G401.6 (cell line): Measurements from ENCODE around the gene NKX2-2.

ENCODE experiments used
- FAIRE-seq: peaks from 2 replicates; lab custom pipeline; 2012; peaks lifted over from hg19 to GRCh38; lab: Jason Lieb, UNC

Gene NKX2-2

DNA sequence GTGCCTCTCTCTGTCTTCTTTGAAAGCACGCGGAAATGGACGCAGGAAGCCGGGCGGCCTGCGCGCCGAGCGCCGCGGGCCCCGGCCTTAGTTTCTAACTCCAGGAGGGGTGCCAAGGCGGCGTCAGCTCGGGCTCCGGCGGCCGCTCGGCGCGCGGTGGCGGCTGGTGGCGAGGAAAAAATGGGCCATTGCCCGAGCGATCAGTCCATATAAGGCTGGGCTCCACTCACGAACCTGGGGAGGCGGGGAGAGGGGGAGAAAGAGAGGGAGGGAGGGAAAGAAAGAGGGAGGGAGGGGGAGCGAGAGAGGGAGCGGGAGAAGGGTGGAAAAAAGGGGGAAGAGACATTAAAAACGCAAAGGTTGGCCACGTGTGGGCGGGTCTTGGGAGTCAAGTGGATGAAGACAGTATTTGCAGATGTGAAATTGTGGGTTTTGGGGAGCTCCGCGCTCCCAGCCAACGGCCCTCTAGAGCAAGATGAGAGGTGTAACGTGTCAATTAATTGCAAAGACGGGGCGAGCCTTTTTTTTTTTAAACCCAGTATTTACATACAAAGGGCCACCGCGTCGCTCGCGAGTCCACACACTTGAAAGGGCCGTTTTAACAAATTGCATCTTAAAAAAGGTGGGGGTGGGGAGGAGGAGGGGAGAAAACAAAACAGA is at the start of gene NKX2-2:
Gene NKX2-2 (minus strand): TSS at position 184 of the 660 bp plus-strand sequence. CDS start 395 bp downstream, outside the sequence.
- no peak for FAIRE-seq

DNA sequence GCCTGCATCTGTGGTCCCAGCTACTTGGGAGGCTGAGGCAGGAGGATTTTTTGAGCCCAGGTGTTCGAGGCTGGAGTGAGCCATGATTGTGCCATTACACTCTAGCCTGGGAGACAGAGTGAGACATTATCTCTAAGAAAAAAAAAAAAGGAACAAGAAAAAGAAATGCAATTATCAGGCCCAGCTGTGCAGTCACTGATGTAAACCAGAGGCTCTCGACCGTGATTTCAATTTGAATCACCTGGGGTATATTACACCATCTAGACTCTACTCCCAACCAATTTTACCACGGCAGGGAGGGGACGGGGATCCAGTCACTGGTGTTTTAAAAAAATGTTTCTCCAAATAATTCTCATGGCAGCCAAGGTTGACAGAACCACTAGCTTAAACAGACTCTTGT is 48.8 kb upstream of the NKX2-2 start:
- FAIRE-seq, result no peak

DNA sequence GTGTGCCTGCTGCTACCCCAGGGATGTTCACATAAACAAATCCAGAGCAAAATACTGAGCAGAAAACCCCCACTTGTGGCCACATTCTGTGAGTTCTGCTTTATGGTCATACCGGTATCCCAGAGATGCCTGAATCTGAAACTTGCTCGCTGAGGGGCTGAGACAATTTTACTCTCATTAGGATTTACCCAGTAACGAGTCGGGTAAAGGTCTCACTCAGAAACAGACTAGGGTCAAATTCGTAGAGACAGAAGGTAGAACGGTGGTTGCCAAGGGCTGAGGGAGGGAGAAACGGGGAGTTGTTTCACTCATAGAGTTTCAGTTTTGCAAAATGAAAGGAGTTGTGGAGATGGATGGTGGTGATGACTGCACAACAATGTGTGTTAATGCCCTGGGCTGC is 45.4 kb upstream of the NKX2-2 start:
- no peak for FAIRE-seq

DNA sequence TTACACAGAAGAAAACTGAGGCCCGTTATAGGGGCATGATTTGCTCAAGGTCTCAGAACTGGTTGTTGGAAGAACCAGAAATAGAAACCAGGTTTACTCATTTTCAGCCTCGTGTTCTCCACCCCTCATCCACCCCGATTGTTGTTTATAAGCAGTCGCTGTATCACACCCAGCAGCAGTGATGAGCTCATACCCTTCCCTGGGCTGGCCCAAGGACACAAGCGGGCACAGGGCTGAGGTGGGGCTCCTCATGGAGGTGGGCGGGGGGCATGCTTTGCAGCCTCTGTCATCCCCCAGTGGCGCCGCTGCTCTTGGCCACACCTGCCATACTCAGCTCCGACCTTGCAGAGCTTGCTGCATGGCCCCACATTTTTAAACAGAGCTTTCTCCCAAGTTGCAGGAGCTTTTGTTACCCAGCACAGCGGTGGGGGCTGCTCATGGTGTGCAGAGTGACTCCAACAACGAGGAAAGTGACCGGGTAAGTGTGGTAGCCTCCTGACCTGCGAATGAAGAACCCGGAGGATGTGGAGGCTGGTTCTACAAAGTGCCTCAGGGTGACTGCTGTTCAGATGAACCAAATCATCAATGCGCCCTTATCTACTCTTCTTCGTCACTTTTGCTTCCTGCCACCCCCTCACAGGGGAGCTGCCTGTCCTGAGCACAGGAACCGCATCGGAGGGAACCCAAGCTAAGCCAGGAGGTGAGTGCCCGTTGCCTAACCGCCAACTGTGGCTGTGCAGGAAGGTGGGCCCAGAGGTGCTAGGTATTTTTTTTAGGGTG is 43.6 kb upstream of the NKX2-2 start:
- FAIRE-seq, result no peak

DNA sequence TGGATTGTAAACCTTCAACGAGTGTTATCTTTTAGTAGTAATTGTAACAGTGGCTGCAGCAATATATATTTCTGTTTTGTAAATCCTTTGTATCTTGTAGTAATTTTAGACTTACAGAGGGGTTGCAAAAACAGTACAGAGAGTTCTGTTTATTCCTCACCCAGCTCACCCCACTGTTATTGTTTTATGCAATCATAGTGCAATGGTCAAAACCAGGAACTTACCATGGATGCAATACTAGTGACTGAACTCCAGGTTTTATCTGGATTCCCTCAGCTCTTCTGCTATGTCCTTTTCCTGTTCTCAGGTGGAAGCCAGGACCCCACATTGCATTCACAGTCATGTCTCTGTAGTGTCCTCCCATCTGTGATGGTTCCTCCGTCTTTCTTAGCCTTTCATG is 42.5 kb upstream of the NKX2-2 start:
- no peak for FAIRE-seq

DNA sequence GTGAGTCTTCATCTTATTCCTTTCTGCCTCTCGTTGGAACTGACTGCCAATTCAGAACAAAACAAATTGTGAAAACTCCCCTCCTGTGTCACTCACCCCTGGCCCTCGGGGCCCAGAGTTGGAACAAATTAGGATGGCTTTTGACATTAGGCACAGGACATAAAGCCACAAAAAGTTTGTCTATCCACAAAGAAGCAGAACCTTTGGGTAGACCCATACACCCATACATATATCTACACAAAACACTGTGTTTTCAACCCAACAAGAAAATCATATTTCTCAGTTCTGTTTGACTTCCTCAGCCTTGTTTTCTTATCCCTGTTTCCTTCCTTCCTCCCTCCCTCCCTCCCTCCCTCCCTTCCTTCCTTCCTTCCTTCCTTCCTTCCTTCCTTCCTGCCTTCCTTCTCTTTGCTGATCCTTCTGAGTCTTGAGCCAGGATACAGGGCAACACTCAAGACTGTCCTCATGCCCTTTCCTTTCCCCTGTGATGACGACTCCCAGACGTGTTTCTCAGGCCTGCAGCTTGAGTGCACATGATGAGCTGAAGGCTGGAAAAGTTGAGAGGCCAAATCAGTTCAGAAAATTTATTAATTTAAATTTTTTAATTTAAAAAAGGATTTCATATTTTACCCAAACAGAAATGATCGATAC is 41.7 kb upstream of the NKX2-2 start:
- FAIRE-seq, result no peak

DNA sequence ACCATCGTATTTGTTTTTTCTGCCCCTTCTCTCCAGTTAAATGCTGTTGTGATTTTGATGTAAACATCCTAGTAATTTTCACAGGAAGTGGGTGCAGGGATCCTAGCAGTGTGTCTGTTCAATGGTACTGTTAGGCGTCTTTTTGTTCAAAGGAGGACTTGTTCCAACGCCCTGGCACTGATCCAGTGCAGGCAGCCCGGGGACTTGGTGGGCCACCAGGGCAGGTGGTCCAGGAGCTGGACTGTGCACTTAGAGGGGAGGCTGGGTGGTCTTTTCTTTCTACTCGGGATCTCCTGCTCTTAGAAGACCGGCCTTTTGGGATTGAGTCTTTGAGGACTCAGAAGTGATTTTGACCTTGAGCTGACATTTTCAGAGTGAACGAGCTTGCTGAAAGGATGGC is 41.1 kb upstream of the NKX2-2 start:
- FAIRE-seq, result no peak

DNA sequence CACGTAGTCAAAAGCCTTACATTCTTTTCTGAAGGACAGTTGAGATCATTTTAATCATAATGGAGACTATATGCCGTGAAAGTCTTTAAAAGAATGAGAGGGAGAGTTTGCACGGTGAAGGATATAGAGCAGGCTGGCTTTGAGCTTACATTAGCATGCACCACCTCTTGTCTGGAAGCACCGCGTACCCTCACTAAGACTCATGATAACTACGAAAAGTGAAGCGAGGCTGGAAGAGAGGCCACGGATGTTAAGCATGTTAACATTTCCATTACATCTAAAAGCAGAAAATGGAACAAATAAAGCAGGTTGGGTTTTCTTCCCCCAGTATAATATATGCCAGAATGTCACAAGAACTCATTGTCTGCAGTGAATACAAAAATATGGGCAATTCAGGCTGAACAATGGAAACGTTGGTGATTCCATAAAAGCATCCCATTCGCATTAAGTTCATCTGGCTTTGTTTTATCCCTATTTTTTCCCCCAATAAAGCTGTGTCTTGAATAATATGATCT is 40.6 kb upstream of the NKX2-2 start:
- no peak for FAIRE-seq

DNA sequence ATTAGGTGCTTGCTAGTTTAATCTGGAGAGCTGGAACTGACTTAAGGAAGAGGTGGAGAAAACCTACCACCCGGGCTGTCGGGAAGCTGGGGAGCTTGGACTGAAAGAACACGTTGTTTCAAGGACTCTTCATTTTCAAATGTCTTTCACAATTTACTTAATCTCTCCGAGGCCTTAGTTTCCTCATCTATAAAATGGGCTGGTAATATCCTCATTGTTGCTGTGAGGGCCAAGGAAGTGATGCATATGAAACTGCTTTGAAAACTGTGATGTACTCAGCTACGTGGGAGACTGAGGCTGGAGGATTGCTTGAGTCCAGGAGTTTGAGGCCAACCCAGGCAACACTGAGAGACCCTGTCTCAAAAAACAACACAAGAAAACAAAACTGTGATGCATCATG is 36.7 kb upstream of the NKX2-2 start:
- FAIRE-seq, result no peak

DNA sequence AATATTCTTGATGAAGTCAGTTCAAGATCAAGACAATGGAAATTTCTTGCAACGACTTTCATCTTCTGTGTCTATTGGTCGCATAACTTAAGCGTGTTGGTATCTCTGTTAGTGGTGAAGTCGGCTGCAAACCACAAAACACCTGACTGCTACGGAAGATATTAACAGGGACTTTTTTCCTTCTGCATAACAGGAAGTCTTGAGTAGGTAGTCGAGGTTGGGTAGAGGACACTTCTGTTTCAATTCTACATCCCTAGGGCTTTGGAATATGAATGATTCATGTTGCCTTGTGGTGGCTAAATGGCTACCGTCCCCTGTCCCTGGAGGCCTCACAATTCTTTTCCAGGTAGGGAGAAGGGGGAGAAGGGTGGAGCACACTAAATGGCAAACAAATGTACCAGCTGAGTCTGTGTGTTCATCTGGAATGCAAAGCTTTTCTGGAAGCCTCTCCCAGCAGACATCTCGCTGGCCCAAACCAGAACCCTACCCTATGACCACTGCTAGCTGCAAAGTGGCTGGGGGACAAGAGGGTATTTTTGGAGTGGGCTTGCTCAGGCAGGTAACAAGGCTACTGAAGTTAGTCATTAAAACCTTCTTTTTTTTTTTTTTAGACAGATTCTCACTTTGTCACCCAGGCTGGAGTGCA is 34.6 kb upstream of the NKX2-2 start:
- no peak for FAIRE-seq

DNA sequence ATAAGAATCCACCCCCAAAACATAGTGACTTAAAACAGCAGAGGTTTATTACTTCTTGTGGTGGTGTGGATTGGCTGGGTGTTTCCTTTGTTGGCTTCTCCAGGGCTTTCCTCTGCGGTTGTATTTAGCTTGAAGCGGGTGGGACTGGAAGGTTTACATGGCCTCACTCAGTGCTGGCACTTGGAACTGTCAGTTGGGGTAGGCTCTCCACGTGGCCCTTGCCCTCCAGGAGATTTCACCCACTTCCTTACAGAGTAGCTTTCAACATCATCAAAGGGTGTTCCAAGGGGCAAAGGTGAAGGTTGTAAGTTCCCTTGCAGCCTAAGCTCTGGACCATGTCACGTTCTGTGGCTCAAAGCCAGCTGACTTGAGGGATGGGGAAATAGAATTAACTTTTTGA is 32.5 kb upstream of the NKX2-2 start:
- FAIRE-seq, result no peak

DNA sequence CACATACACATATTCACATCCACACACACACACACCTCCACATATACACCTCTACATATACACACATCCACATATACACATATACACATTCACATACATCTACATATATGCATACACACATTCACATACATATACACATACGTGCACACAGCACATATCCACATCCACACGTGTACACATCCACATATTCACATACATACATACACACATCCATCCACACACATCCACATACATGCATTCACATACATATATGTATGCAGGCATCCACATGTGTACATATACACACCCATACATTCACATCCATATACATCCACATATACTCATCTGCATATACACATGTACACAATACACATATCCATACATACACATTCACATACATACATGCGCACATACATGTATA is 25.6 kb upstream of the NKX2-2 start:
- no peak for FAIRE-seq

DNA sequence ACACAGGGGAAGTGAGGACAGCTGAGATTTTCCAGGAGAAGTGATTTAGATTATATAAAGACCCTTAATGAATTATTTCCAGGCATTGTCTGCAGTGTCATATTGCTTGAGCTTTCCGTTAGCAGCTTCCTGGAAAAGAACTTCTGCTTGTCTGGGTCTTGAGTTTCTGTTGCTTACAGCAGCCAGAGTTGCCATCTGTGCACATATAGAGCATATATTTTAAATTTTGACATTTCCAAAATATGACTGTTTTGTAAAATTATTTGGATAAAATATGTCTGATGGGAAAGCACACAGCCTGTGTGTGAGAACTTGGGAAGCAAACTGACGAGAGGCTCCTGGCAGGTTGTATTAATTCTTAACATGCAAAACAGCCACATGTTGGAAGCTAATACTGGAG is 21.0 kb upstream of the NKX2-2 start:
- no peak for FAIRE-seq

DNA sequence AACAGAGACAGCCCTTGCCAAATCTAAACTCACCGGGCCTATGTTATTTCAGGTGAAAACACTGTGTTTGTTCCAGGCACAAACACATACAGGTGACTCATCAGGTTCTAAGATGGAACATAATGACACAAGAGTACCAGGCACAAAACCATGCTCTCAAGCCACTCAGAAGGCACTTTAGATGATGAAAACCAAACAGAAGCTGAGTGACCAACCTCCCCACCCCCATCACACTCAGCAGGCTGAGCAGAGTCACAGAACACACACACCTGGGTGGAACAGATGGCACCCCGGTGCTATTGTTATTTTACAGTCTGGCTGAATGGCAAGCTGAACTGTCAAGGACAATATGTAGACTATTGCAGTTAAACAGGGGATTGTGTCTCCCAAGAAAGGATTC is 20.6 kb upstream of the NKX2-2 start:
- no peak for FAIRE-seq

DNA sequence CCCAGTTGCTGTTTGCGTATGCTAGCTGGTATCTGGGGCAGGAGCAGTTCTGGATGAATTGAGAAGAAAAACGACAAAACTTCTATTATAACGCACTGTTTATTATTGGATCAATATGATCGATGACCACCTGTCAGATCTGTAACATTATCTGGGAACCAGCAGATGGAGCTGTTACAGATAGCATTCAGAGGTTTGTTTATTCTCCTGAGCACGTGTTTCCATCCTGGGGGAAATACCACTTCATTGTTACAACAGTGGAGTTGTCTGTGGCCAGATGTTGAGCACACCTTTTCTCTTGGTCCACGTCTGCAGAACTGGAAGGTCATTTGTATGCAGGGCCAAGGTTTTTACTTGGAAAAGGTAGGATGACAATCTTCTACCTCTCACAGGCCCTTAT is 16.0 kb upstream of the NKX2-2 start:
- no peak for FAIRE-seq

DNA sequence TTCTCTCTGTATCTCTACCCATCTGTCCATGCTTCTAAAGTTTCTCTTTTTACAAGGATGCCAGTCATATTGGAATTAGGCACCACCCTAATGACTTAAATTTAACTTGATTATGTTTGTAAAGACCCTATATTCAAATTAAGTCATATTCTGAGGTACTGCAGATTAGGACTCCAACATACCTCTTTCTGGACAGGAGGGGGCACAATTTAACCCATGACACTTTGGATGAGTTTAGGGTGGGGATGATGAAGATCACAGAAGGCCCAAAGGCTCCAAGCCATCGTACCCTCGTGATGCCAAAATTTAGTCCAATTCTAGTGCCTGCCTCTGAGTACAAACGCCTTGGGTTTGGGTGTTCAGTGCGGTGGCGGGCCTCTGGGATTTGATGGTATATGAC is 15.0 kb upstream of the NKX2-2 start:
- FAIRE-seq, result no peak

DNA sequence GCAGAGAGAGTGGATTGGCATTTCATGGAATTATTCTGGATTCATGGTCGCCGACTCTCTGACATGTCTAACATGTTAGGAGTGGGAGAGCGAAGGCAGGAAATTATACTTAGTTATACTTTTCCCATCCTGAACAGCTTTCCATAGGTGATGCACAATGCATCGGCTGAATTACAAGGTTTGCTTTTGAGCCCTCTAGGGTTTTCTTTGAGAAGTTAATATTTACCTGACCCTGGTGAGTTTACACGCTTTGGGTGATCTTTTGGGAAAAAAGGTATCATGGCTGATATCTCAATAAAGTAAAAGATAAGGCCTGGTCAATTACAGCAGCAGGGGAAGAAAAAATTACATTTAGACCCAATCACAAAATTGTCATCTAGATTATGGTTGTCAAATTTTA is 14.0 kb upstream of the NKX2-2 start:
- no peak for FAIRE-seq

DNA sequence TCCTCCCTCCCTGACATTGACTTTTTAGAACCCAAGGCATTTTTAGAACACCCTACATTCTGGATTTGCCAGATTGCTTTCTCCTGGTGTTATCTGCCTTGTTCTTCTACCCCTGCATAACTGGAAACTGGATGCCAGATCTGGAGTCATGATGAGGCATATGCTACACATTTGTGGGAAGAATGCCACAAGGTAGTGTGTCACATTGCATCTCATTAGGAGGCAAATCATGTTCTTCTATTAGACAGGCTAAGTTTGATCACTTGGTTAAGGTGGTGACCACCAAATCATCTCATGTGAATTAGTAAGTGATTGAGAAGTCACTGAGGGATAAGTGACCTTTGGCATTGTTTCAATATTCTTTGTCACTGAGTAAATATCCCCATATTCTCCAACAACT is 12.9 kb upstream of the NKX2-2 start:
- no peak for FAIRE-seq

DNA sequence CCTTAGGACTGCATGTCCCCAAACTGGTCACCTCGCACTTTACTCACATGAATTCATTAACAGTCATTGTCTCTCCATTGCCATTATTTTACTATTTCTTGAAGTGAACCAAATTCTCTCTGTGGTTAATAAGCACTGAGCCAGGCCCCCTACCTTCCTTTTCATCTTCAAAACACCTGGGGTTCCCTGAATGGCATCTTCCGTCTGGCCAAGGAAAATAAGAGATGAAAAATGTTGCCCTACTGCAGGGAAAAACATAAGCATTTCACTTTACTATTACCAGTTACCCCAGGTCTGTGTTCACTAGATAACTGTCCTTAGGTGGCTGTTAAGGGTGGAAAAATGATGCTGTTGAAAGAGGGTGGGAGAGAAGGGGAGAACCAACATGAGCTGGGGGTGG is 10.0 kb upstream of the NKX2-2 start:
- no peak for FAIRE-seq

DNA sequence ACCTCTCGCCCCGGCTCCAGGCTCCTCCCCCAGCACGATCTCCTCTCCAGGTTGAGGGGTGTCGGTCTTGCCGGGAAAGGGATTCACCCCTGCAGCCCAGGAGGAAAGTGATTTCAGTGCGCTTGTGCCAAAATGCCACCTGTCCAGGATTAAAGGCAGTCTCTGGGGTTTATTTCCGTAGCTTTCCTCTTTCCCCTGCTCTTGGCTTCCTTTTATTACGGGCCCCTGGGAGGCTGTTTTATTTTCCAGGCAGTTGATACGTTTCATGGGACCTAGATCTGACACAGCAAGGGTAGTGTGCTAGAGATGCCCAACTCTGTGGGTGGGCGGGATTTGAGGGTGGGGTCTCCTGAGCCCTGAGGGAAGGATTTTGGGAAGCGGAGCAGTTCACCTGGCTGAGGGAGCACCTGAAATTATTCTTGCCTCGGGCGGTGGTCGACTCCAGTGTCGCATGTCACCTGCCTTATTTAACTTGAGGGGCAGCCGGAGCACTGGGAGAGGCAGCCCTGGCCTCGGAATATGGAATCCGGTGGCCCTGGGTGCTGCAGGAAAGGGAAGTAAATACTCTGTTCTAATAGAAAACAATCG is 9.5 kb upstream of the NKX2-2 start:
- FAIRE-seq, result no peak

DNA sequence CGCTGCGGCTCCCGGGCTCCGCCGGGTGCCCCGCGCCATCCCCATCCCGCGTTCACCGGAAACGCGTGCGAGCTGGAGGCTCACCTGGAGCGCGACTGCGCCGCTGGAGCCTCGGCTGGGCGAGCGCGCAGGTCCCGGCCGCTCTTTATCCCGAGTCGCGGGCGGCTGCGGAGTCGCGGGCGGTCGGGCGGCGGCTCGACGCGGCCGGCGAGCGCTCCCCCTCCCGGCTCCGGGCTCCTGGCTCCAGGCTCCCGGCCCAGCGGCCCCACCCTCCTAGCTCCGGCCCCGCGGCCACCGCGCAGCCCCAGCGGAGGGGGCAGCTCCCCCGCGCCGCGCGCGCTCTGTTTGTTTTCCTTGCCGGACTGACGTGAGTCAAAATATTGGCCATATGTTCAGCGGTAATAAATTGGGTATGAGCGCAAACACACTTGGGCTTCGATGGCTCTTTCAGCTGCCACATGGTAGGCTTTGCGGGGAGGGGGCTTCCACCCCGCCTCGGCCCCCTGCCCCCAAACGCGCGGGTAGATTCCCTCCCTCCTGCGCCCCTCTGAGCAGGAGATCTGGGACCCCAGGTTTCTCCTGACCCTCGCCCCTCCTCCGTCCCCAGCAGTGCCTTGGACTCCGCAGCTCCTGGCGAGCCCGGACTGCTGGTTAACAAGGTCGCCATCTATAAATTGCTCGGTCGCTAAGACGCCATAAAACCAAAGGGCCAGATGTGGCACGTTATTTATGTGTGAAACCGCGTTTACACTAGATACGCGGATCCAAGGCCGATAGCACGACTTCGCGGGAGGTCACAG is 8.8 kb upstream of the NKX2-2 start:
- no peak for FAIRE-seq
